Stimulated activated CD8-positive, alpha-beta memory T cell treated with anti-CD3 and anti-CD28 coated beads, Interleukin-7, amount 100 ng/mL, for 4 hours (primary cell): Measurements from ENCODE around the gene AFG1L.
"Not testable (repeated sequence)": the region's sequence is repeated elsewhere in the genome, so short reads cannot be mapped to it uniquely, and the experiment has no call there.

ENCODE experiments used
- DNase-seq, 2 donors: peaks; one replicate each; pipeline ENCODE4 v3.0.0-alpha.2; 2020; ENCODE audit warnings: low read depth in 2 of 2

AFG1L gene

GRCh38 chr6:108518714-108519576, 224.1 kb downstream of the AFG1L start:
- DNase-seq, result no peak

GRCh38 chr6:108521616-108522107, 226.8 kb downstream of the AFG1L start:
- DNase-seq, result no peak

- DNase-seq, result no peak
Measured at GRCh38 chr6:108523697-108524096, 228.8 kb downstream of the AFG1L start.

- no peak for DNase-seq
Measured at GRCh38 chr6:108524528-108525248, 229.8 kb downstream of the AFG1L start.

- no peak for DNase-seq
Measured at GRCh38 chr6:108526739-108527174, 231.9 kb downstream of the AFG1L start.

GRCh38 chr6:108528878-108529277, 234.0 kb downstream of the AFG1L start:
- no peak for DNase-seq

- no peak for DNase-seq
Measured at GRCh38 chr6:108531332-108531731, 236.5 kb downstream of the AFG1L start.

- DNase-seq, result no peak
Measured at GRCh38 chr6:108535114-108535742, 240.4 kb downstream of the AFG1L start.

- DNase-seq, result not testable (repeated sequence)
Measured at GRCh38 chr6:108535920-108536535, 241.2 kb downstream of the AFG1L start.

GRCh38 chr6:108541843-108542759, 247.2 kb downstream of the AFG1L start:
- peak; percentile 36 to 51 for DNase-seq

GRCh38 chr6:108543175-108543940, 248.5 kb downstream of the AFG1L start:
- no peak for DNase-seq

GRCh38 chr6:108544606-108545005, 249.8 kb downstream of the AFG1L start:
- no peak for DNase-seq

- DNase-seq, result no peak
Measured at GRCh38 chr6:108546079-108547049, 251.5 kb downstream of the AFG1L start.

GRCh38 chr6:108549241-108549640, 254.4 kb downstream of the AFG1L start:
- no peak for DNase-seq

- no peak for DNase-seq
Measured at GRCh38 chr6:108549741-108550140, 254.9 kb downstream of the AFG1L start.

- no peak for DNase-seq
Measured at GRCh38 chr6:108550256-108550655, 255.4 kb downstream of the AFG1L start.

- no peak for DNase-seq
Measured at GRCh38 chr6:108555399-108556052, 260.7 kb downstream of the AFG1L start.

- no peak for DNase-seq
Measured at GRCh38 chr6:108556250-108556649, 261.4 kb downstream of the AFG1L start.
